Adrenal gland (tissue), 5 donors: ENCODE results near the gene EVI5L.
A peak's percentile ranks its signal among the peaks of the same experiment; 100 is the strongest.

Experiments
- POLR2A ChIP-seq, 2 donors: fragments of 450-650 bp; IDR thresholded peaks; one replicate each; pipeline ENCODE4 v1.6.1; 2017; ENCODE audit warnings: antibody characterized with exemption in 2 of 2, mild to moderate bottlenecking in 2 of 2, moderate library complexity in 1 of 2
- TF ChIP-seq, protein P1 (sequence below), 6 experiments: fragments of 450-650 bp in 4 of 6; fragments of 200-600 bp in 2 of 6; sonication (generic) in 1 of 6; IDR thresholded peaks; 1 replicate in 5 of 6; 2 replicates in 1 of 6; pipeline versions ENCODE4 v1.5.1 to v1.8.0; 2016 to 2021; ENCODE audit warnings: antibody characterized with exemption in 6 of 6, mild to moderate bottlenecking in 2 of 6, moderate library complexity in 1 of 6
- donor health status: DM: no; HTN: no; CAD: no.

DNA sequence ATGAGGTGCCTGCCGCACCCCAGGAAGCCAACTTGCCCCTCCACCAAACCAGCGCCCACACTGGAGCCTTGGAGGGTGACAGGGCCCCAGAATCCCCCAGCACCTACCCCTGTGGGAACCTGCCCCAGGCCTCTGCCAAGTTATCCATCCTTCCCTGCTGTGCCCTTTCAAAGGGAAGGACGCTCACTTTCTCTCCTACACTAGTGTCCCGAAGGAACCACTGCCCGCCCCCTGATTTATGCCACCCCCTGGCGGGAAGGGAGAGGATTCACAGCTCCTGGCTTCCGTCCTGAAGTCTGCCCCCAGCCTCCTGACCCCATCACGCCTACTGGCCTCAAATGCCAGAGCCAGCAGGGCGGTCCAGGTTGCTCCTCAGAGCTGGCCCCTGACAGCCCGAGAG, 1.4 kb downstream of the EVI5L start:
- TF ChIP-seq, protein P1, sequence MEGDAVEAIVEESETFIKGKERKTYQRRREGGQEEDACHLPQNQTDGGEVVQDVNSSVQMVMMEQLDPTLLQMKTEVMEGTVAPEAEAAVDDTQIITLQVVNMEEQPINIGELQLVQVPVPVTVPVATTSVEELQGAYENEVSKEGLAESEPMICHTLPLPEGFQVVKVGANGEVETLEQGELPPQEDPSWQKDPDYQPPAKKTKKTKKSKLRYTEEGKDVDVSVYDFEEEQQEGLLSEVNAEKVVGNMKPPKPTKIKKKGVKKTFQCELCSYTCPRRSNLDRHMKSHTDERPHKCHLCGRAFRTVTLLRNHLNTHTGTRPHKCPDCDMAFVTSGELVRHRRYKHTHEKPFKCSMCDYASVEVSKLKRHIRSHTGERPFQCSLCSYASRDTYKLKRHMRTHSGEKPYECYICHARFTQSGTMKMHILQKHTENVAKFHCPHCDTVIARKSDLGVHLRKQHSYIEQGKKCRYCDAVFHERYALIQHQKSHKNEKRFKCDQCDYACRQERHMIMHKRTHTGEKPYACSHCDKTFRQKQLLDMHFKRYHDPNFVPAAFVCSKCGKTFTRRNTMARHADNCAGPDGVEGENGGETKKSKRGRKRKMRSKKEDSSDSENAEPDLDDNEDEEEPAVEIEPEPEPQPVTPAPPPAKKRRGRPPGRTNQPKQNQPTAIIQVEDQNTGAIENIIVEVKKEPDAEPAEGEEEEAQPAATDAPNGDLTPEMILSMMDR (IDR thresholded peaks at IDR 0.05), result peak in 1 of 6 experiments; percentile 14
- TF ChIP-seq POLR2A (IDR thresholded peaks at IDR 0.05), result no peak
